Loucy (cell line): ENCODE results near the gene ZNF30.

Experiments
- H2AFZ ChIP-seq: fragments of 200-600 bp; sonication (generic); 2 replicates; pipeline ENCODE4 v1.6.0; 2016; ENCODE audit warnings: antibody characterized with exemption, mild to moderate bottlenecking, low read length, moderate library complexity
- H3F3A ChIP-seq: fragments of 200-600 bp; 2 replicates; pipeline ENCODE4 v1.6.0; 2016; ENCODE audit warnings: antibody characterized with exemption, low read depth, mild to moderate bottlenecking
- H3K27me3 ChIP-seq: fragments of 200-600 bp; sonication (generic); 2 replicates; pipeline ENCODE4 v1.6.1; 2014; ENCODE audit warnings: low read length, mild to moderate bottlenecking; ENCODE audit not compliant: insufficient read depth, poor library complexity, severe bottlenecking
- H3K36me3 ChIP-seq: fragments of 200-600 bp; sonication (generic); 2 replicates; pipeline ENCODE4 v1.6.1; 2016; ENCODE audit warnings: low read length; ENCODE audit not compliant: insufficient read depth
- H3K4me1 ChIP-seq: fragments of 200-600 bp; sonication (generic); 2 replicates; pipeline ENCODE4 v1.5.1; 2014; ENCODE audit warnings: low read length, mild to moderate bottlenecking; ENCODE audit not compliant: insufficient read depth, poor library complexity, severe bottlenecking
- H3K4me2 ChIP-seq: fragments of 200-600 bp; sonication (generic); 2 replicates; pipeline ENCODE4 v1.6.0; 2014; ENCODE audit warnings: antibody characterized with exemption, low read length, low read depth, mild to moderate bottlenecking; ENCODE audit not compliant: poor library complexity, severe bottlenecking
- H3K4me3 ChIP-seq: fragments of 200-600 bp; sonication (generic); 2 replicates; pipeline ENCODE4 v1.5.1; 2014; ENCODE audit warnings: low read length, mild to moderate bottlenecking, mixed read lengths; ENCODE audit not compliant: poor library complexity, severe bottlenecking
- H3K79me2 ChIP-seq: fragments of 200-600 bp; sonication (generic); 2 replicates; pipeline ENCODE4 v1.6.1; 2014; ENCODE audit warnings: low read length; ENCODE audit not compliant: insufficient read depth
- H3K9ac ChIP-seq: fragments of 200-600 bp; sonication (generic); 2 replicates; pipeline ENCODE4 v1.6.0; 2014; ENCODE audit warnings: mild to moderate bottlenecking, low read depth, low read length, moderate library complexity; ENCODE audit not compliant: poor library complexity, severe bottlenecking
- H3K9me2 ChIP-seq: fragments of 200-600 bp; sonication (generic); replicated peaks from 2 replicates; pipeline ENCODE4 v1.6.1; 2016; ENCODE audit warnings: low read depth, low read length, mixed read lengths
- H3K9me3 ChIP-seq: fragments of 200-600 bp; sonication (generic); 2 replicates; pipeline ENCODE4 v1.6.1; 2014; ENCODE audit warnings: mild to moderate bottlenecking, antibody characterized with exemption, low read length, low read depth; ENCODE audit not compliant: insufficient read depth
- H4K20me1 ChIP-seq: fragments of 200-600 bp; sonication (generic); 2 replicates; pipeline ENCODE4 v1.6.0; 2014; ENCODE audit warnings: antibody characterized with exemption, low read length, mild to moderate bottlenecking; ENCODE audit not compliant: insufficient read depth, poor library complexity, severe bottlenecking
- EZH2phosphoT487 ChIP-seq: fragments of 200-600 bp; IDR thresholded peaks from 2 replicates; pipeline ENCODE4 v1.6.1; 2018; ENCODE audit warnings: antibody characterized with exemption, mild to moderate bottlenecking, moderate library complexity, borderline replicate concordance
- TF ChIP-seq, protein P1 (sequence below): fragments of 200-600 bp; sonication (generic); conservative IDR thresholded peaks from 2 replicates; pipeline ENCODE4 v1.5.1; 2014; ENCODE audit warnings: mild to moderate bottlenecking, antibody characterized with exemption, low read length

The ZNF30 gene

DNA sequence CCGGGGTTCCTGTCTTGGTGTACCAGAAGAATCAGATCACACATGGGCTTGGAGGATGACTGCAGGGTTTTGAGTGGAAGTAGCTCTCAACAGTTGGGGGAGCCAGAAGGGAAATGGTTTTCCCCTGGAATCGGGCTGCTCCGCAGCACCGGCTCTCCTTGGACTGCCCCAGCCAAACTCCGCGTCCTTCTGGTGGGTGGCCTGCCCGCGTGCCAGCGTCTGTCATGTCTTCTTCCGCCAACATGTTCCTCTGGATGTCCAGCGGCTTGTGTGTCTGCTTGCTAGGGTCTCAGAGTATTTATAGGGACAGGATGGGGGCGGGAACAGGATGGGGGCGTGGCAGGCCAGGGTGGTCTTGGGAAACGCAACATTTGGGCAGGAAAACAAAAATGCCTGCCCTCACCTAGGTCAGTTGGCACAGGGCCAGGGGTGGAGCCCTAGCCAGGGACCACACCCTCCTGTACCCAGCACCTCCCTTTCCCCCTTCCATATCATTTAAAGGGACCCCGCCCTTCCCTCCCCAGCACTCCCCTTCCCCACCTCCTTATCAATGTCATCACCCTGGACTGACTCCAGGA lies 1.3 kb upstream of the ZNF30 start:
- no peak overlapping the region for H3K9ac ChIP-seq
- no peak overlapping the region for H2AFZ ChIP-seq
- no peaks in the 10 kb centered on the region for H3F3A ChIP-seq
- no peak overlapping the region for H3K4me3 ChIP-seq
- no peaks in the 10 kb centered on the region for H3K9me2 ChIP-seq
- peaks cover 6% of the 10 kb centered on the region for H3K4me1 ChIP-seq
- TF ChIP-seq, protein P1, sequence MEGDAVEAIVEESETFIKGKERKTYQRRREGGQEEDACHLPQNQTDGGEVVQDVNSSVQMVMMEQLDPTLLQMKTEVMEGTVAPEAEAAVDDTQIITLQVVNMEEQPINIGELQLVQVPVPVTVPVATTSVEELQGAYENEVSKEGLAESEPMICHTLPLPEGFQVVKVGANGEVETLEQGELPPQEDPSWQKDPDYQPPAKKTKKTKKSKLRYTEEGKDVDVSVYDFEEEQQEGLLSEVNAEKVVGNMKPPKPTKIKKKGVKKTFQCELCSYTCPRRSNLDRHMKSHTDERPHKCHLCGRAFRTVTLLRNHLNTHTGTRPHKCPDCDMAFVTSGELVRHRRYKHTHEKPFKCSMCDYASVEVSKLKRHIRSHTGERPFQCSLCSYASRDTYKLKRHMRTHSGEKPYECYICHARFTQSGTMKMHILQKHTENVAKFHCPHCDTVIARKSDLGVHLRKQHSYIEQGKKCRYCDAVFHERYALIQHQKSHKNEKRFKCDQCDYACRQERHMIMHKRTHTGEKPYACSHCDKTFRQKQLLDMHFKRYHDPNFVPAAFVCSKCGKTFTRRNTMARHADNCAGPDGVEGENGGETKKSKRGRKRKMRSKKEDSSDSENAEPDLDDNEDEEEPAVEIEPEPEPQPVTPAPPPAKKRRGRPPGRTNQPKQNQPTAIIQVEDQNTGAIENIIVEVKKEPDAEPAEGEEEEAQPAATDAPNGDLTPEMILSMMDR = no peak
- TF ChIP-seq EZH2phosphoT487 = no peak
- H4K20me1 ChIP-seq = no peaks in the 10 kb centered on the region
- no peak overlapping the region for H3K4me2 ChIP-seq
- no peaks in the 10 kb centered on the region for H3K27me3 ChIP-seq
- no peaks in the 10 kb centered on the region for H3K9me3 ChIP-seq
- no peaks in the 10 kb centered on the region for H3K79me2 ChIP-seq
- H3K36me3 ChIP-seq = no peaks in the 10 kb centered on the region

DNA sequence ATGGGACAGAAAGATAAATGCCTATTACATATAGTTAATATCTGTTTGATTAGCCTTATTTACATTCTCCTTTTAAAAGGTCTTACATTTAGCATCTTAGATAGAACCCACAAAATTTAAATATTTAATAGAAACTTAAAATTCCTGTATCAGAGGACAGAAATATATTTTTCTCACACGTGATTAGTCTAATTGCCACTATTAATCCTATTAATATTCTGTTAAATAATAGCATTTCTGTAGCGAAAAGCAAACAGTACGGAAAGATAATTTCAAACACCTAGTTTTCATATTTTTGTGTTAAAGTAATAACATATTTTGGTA lies 380 bp upstream of the ZNF30 start:
- peak overlapping the region; percentile 80 for H3K4me2 ChIP-seq
- H3K27me3 ChIP-seq = no peaks in the 10 kb centered on the region

DNA sequence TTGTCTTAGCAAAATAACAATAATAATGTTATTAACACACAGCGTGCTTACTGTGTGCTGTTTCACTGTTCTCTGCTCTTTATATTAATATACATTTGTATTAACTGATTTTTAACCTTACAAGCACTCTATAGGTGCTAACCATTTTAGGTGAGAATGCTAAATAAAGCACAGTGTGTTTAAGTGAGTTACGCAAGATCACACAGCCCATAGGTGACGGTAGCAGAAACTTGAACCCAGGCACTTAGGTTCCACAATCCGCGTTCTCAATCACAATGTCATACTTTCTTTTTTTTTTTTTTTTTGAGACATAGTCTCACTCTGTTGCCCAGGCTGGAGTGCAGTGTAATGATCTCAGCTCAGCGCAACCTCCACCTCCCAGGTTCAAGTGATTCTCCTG lies 5.8 kb downstream of the ZNF30 start:
- TF ChIP-seq EZH2phosphoT487 = no peak
- TF ChIP-seq, protein P1 = no peak
- Histone ChIP-seq H2AFZ (no peak overlapping the region), H3K9ac (no peak overlapping the region)

More for the DNA sequence above, 380 bp upstream of the ZNF30 start:
- H3K4me1 ChIP-seq = peaks cover 6% of the 10 kb centered on the region
- peak overlapping the region; percentile 80 for H3K9ac ChIP-seq
- H3K36me3 ChIP-seq = no peaks in the 10 kb centered on the region
- peak overlapping the region; percentile 99 for H2AFZ ChIP-seq
- TF ChIP-seq EZH2phosphoT487 = no peak
- TF ChIP-seq, protein P1 = no peak
- no peaks in the 10 kb centered on the region for H4K20me1 ChIP-seq
- no peaks in the 10 kb centered on the region for H3K9me3 ChIP-seq
- peak overlapping the region; percentile 89 for H3K4me3 ChIP-seq
- no peaks in the 10 kb centered on the region for H3F3A ChIP-seq
- H3K79me2 ChIP-seq = no peaks in the 10 kb centered on the region
- no peaks in the 10 kb centered on the region for H3K9me2 ChIP-seq

More for the DNA sequence above, 5.8 kb downstream of the ZNF30 start:
- Histone ChIP-seq H3K4me1 (no peaks in the 10 kb centered on the region), H4K20me1 (no peaks in the 10 kb centered on the region), H3K36me3 (no peaks in the 10 kb centered on the region), H3K9me3 (no peaks in the 10 kb centered on the region), H3K4me3 (no peak overlapping the region), H3K4me2 (no peak overlapping the region), H3K27me3 (no peaks in the 10 kb centered on the region), H3K9me2 (no peaks in the 10 kb centered on the region), H3F3A (no peaks in the 10 kb centered on the region), H3K79me2 (no peaks in the 10 kb centered on the region)
